Ovary (tissue), 9 donors: ENCODE data around the gene CYP2D6. TPM values are rescaled to one million over a fixed set of nuclear protein-coding genes. Genes with fewer than 3 reads are reported as not detected.

Source experiments
- DNase-seq, 5 donors: peaks; one replicate each; pipeline ENCODE4 v3.0.0-alpha.2; 2019 to 2020
- H3K27ac ChIP-seq, 2 donors: fragments of 200-600 bp; one replicate each; pipeline versions ENCODE4 v1.5.1 to v1.8.0; 2019 to 2022
- H3K27me3 ChIP-seq: fragments of 200-600 bp; one replicate; pipeline ENCODE4 v1.8.0; 2022
- H3K36me3 ChIP-seq: fragments of 200-600 bp; sonication (generic); one replicate; pipeline ENCODE4 v1.5.1; 2019
- H3K4me1 ChIP-seq: one replicate; pipeline ENCODE4 v1.8.1; 2013; ENCODE audit warnings: mild to moderate bottlenecking, moderate library complexity; ENCODE audit not compliant: insufficient read depth
- H3K4me3 ChIP-seq: fragments of 200-600 bp; sonication (generic); one replicate; pipeline ENCODE4 v1.5.1; 2017
- H3K9me3 ChIP-seq, 2 donors: fragments of 200-600 bp in 1 of 2; sonication (generic) in 1 of 2; one replicate each; pipeline versions ENCODE4 v1.5.1 to v1.8.1; 2013 to 2019; ENCODE audit warnings: mild to moderate bottlenecking in 1 of 2, moderate library complexity in 1 of 2
- EP300 ChIP-seq: sonication (generic); formaldehyde crosslinking; IDR thresholded peaks from one replicate; pipeline ENCODE4 v1.6.1; 2017; ENCODE audit warnings: antibody characterized with exemption
- POLR2A ChIP-seq: fragments of 450-650 bp; IDR thresholded peaks from one replicate; pipeline ENCODE4 v1.6.1; 2017; ENCODE audit warnings: antibody characterized with exemption, mild to moderate bottlenecking, moderate library complexity
- WGBS, 3 donors: extraction: QIAGEN DNeasy Blood & Tissue Kit in 1 of 3; methylation state at CpG; one replicate each; pipeline versions ENCODE4 v1.1.5 to v1.1.7; 2013 to 2017; 5-methylcytosine and 5-hydroxymethylcytosine counted together
- intact Hi-C, 4 donors: fragments of 100-400 bp; cut with DNase I; formaldehyde crosslinking; loops; one replicate each; pipeline versions ENCODE4 v1.11.0 to v1.15.1; 2022 to 2023
- polyA plus RNA-seq, 2 donors: library from polyadenylated mRNA; stranded (reverse); fragments of 200-250 nt in 1 of 2; fragments of 350-450 nt in 1 of 2; fragmentation: Illumina TruSeq in 1 of 2; extraction: RNeasy Lipid Tissue Mini Kit (QIAGEN cat#74804) in 1 of 2; gene quantifications; one replicate each; pipeline ENCODE4 v1.2.3, GENCODE V29; 2013 to 2014
- total RNA-seq, 7 donors: library from RNA; depleted of rRNA in 2 of 7; stranded (reverse); fragments of >200 nt in 2 of 7; fragmentation: NEBNext Ultra II Directional in 3 of 7; extraction: Animal tissue kit (Norgen Biotek cat#: 25700) in 3 of 7; gene quantifications; one replicate each; pipeline versions ENCODE4 v1.1.0 to v1.2.4, GENCODE V29; 2016 to 2023
- TF ChIP-seq, protein P1 (sequence below), 3 donors: fragments of 450-650 bp in 2 of 3; fragments of 200-600 bp in 1 of 3; IDR thresholded peaks; one replicate each; pipeline versions ENCODE4 v1.5.1 to v1.8.0; 2016 to 2022; ENCODE audit warnings: antibody characterized with exemption in 3 of 3, mild to moderate bottlenecking in 1 of 3
- donor health status: DM: no; HTN: no; CAD: no; lungs with moderate emphysema.
- donor health status: DM: no; HTN: no; CAD: no.
- donor health status: Bipolar disorder and iron deficiency.
- donor health status: DM: yes; HTN: yes; CAD: no.
- donor health status: DM: no; HTN: no; CAD: no.
- donor health status: DM: yes; HTN: yes; CAD: no.

CYP2D6 gene
- total and polyA plus RNA-seq, 9 donors: 0.28 to 2.0 (median 0.97) TPM

DNA sequence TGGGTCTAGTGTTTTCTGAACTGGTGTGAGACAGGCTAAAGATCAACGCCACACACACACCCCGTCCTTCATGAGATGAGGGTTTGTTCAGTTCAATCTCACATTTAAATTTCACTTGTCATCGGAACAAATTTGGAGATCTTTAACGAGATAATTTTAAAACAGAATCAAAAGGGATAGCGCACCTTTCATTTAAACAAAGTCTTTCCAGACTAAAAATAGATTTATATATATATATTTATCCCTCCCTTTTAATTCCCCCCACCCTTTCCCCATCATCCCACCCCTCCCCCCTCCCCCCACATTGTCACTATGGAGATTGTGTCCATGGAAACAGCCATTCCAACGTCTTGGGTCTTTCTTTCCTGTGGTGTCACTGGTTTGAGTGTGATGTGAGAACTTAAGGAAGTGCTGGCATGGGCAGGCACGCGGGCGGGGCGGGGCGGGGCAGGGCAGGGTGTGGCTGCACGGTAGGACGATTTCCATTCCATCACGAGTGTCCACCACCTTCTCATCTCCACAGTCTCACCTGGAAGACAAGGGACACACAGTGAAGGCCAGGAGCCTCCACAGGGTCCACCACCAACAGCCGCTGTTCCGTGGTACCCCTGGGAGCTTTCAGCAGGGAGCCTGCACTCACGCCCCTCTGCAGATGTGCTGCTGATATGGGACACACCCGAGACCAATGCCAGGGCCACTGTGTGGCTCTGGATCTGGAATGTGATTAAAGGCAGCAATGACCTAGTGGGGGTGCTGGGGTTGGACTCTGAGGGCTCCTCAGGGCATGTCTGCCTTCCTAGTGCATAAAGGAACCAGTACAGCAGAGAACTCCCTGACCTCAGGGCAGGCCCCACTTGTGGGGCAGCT lies 30.5 kb upstream of the CYP2D6 start:
- H3K27me3 ChIP-seq: no peaks in the 10 kb centered on the region
- H3K27ac ChIP-seq: no peak overlapping the region
- H3K36me3 ChIP-seq: no peaks in the 10 kb centered on the region
- H3K4me1 ChIP-seq: no peaks in the 10 kb centered on the region
- 83 to 86% (median 85%) methylated on average over 18 of the region's 18 CpGs for WGBS, 3 donors
- H3K9me3 ChIP-seq: no peaks in the 10 kb centered on the region
- intact Hi-C loops: no loop called here
- DNase-seq: no peak
- H3K4me3 ChIP-seq: no peak overlapping the region
- no peak for TF ChIP-seq EP300
- no peak for TF ChIP-seq POLR2A
- TF ChIP-seq, protein P1, sequence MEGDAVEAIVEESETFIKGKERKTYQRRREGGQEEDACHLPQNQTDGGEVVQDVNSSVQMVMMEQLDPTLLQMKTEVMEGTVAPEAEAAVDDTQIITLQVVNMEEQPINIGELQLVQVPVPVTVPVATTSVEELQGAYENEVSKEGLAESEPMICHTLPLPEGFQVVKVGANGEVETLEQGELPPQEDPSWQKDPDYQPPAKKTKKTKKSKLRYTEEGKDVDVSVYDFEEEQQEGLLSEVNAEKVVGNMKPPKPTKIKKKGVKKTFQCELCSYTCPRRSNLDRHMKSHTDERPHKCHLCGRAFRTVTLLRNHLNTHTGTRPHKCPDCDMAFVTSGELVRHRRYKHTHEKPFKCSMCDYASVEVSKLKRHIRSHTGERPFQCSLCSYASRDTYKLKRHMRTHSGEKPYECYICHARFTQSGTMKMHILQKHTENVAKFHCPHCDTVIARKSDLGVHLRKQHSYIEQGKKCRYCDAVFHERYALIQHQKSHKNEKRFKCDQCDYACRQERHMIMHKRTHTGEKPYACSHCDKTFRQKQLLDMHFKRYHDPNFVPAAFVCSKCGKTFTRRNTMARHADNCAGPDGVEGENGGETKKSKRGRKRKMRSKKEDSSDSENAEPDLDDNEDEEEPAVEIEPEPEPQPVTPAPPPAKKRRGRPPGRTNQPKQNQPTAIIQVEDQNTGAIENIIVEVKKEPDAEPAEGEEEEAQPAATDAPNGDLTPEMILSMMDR (IDR thresholded peaks at IDR 0.05): no peak

DNA sequence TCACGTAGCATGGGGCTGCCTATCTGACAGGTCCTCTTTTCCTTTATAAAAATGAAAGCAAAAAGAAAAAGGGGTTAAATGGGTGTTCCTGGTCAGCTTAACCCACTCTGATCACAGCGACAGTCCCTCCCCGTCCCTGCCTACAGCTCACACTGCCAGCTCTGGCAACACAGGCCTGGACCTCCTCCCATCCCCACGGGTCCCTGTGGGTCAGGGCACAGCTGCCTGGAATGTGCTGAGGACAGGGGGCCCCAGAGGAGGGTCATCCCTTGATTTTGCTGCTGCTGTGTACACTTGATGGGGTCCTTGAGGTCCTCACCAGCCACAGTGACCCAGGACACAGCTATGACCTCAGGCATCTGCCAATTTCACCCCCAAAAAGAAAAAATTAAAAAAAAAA lies 29.6 kb upstream of the CYP2D6 start:
- H3K27me3 ChIP-seq: no peaks in the 10 kb centered on the region
- H3K4me1 ChIP-seq: no peaks in the 10 kb centered on the region
- no peaks in the 10 kb centered on the region for H3K9me3 ChIP-seq
- WGBS, 3 donors: 57 to 73% (median 65%) methylated on average over 4 of the region's 4 CpGs
- no peak overlapping the region for H3K27ac ChIP-seq
- no peak for TF ChIP-seq EP300
- no peak for TF ChIP-seq POLR2A
- TF ChIP-seq, protein P1 (IDR thresholded peaks at IDR 0.05): no peak
- no peaks in the 10 kb centered on the region for H3K36me3 ChIP-seq
- H3K4me3 ChIP-seq: no peak overlapping the region
- intact Hi-C loops: no loop called here
- DNase-seq: no peak

- no peak for DNase-seq
- intact Hi-C loops: no loop called here
- Histone ChIP-seq H3K9me3 (no peaks in the 10 kb centered on the region), H3K36me3 (no peaks in the 10 kb centered on the region), H3K27me3 (no peaks in the 10 kb centered on the region), H3K4me3 (no peak overlapping the region), H3K27ac (no peak overlapping the region), H3K4me1 (no peaks in the 10 kb centered on the region)
- TF ChIP-seq, protein P1 (IDR thresholded peaks at IDR 0.05): no peak
- no peak for TF ChIP-seq EP300
- no peak for TF ChIP-seq POLR2A
- 89 to 91% (median 89%) methylated on average over 16 of the region's 16 CpGs for WGBS, 3 donors
These were observed 28.0 kb upstream of the CYP2D6 start for GRCh38 chr22:42158456-42159132.

DNA sequence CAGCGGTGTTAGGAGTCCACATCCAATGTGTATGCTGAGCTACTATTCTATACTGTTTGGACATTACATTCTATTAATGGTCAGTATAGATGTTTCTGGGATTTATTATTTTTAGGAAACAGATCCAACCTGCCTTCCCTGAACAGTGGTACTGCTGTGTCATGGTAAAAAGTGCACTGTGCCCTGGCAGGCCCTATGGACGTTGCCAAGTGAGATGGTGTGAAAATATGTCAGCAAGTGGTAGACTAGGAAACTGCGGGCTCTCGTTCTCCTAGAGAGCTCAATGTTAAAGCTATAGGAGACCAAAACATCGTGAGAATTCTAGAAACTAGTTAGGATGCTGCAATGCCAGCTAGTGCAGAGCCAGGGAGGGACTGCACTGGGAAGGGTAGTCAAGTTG lies 26.0 kb upstream of the CYP2D6 start:
- Histone ChIP-seq H3K27me3 (no peaks in the 10 kb centered on the region), H3K9me3 (no peaks in the 10 kb centered on the region), H3K4me3 (no peak overlapping the region), H3K27ac (no peak overlapping the region), H3K4me1 (no peaks in the 10 kb centered on the region), H3K36me3 (no peaks in the 10 kb centered on the region)
- TF ChIP-seq POLR2A: no peak
- TF ChIP-seq, protein P1 (IDR thresholded peaks at IDR 0.05): no peak
- TF ChIP-seq EP300: no peak
- DNase-seq: no peak
- intact Hi-C loops: no loop called here
- 74 to 79% (median 76%) methylated on average over 5 of the region's 5 CpGs for WGBS, 3 donors
